Large intestine (tissue), 3 donors: ENCODE results near the gene SPRY1. TPM values are rescaled to one million over a fixed set of nuclear protein-coding genes. Genes with fewer than 3 reads are reported as not detected.

Experiments used
- DNase-seq, 2 donors: peaks; one replicate each; pipeline versions ENCODE4 v3.0.0 to v3.0.0-alpha.2; 2013
- H3K27ac ChIP-seq: one replicate; pipeline ENCODE4 v1.5.1; 2013; ENCODE audit warnings: low read length
- H3K27me3 ChIP-seq: 2 replicates; pipeline ENCODE4 v1.6.1; 2013; ENCODE audit warnings: low read length; ENCODE audit not compliant: control insufficient read depth, insufficient read depth
- H3K36me3 ChIP-seq: 2 replicates; pipeline ENCODE4 v1.6.1; 2013; ENCODE audit warnings: low read length; ENCODE audit not compliant: control insufficient read depth, insufficient read depth
- H3K4me1 ChIP-seq: one replicate; pipeline ENCODE4 v1.6.1; 2013; ENCODE audit warnings: low read length; ENCODE audit not compliant: control insufficient read depth, insufficient read depth
- H3K4me3 ChIP-seq: one replicate; pipeline ENCODE4 v1.5.1; 2013; ENCODE audit warnings: low read length
- H3K9me3 ChIP-seq: one replicate; pipeline ENCODE4 v1.6.1; 2013; ENCODE audit warnings: mild to moderate bottlenecking, low read depth, low read length, moderate library complexity; ENCODE audit not compliant: control insufficient read depth
- WGBS: methylation state at CpG from one replicate; pipeline ENCODE4 v1.1.5; 2013; ENCODE audit warnings: low lambda C conversion rate; ENCODE audit not compliant: insufficient coverage; 5-methylcytosine and 5-hydroxymethylcytosine counted together
- polyA plus RNA-seq: library from polyadenylated mRNA; unstranded; fragments of 120-200 nt; gene quantifications from one replicate; pipeline ENCODE4 v1.2.1, GENCODE V29; 2013

SPRY1 gene
- polyA plus RNA-seq, 1 donor, result 97.7 TPM

GRCh38 chr4:123397144-123398065 lies 810 bp downstream of the SPRY1 start:
- no CpG with 5 or more reads among the region's 85 CpGs for WGBS

GRCh38 chr4:123398066-123398852 lies 1.7 kb downstream of the SPRY1 start:
- Histone ChIP-seq H3K27ac (peak overlapping the region; percentile 96), H3K27me3 (no peaks in the 10 kb centered on the region), H3K36me3 (peaks cover 21% of the 10 kb centered on the region), H3K9me3 (peaks cover 4% of the 10 kb centered on the region), H3K4me1 (peaks cover 20% of the 10 kb centered on the region), H3K4me3 (peak overlapping the region; percentile 83)
- no CpG with 5 or more reads among the region's 94 CpGs for WGBS
- peak; percentile 61 to 81 for DNase-seq

More at GRCh38 chr4:123397144-123398065, 810 bp downstream of the SPRY1 start:
- Histone ChIP-seq H3K27me3 (no peaks in the 10 kb centered on the region), H3K4me1 (peaks cover 13% of the 10 kb centered on the region), H3K36me3 (peaks cover 13% of the 10 kb centered on the region), H3K27ac (peak overlapping the region; percentile 94), H3K4me3 (peak overlapping the region; percentile 77), H3K9me3 (peaks cover 4% of the 10 kb centered on the region)
- DNase-seq, result peak; percentile 49 to 84

GRCh38 chr4:123398853-123399626 lies 2.4 kb downstream of the SPRY1 start:
- Histone ChIP-seq H3K4me1 (peaks cover 20% of the 10 kb centered on the region), H3K4me3 (peak overlapping the region; percentile 83), H3K9me3 (peaks cover 4% of the 10 kb centered on the region), H3K27me3 (no peaks in the 10 kb centered on the region), H3K27ac (peak overlapping the region; percentile 96), H3K36me3 (peaks cover 22% of the 10 kb centered on the region)
- WGBS, result no CpG with 5 or more reads among the region's 41 CpGs
- DNase-seq, result peak; percentile 64 to 84

- Histone ChIP-seq H3K27ac (peak overlapping the region; percentile 96), H3K27me3 (no peaks in the 10 kb centered on the region), H3K36me3 (peaks cover 25% of the 10 kb centered on the region), H3K4me1 (peaks cover 20% of the 10 kb centered on the region), H3K9me3 (peaks cover 4% of the 10 kb centered on the region), H3K4me3 (peak overlapping the region; percentile 83)
- WGBS, result 4% methylated on average over 6 of the region's 22 CpGs
- peak in 1 of 2 donors; percentile 66 for DNase-seq
These were observed 3.2 kb downstream of the SPRY1 start for GRCh38 chr4:123399627-123400358.

- peak overlapping the region; percentile 83 for H3K4me3 ChIP-seq
- 83% methylated on average over 1 of the region's 9 CpGs for WGBS
- DNase-seq, result peak in 1 of 2 donors; percentile 44
- no peaks in the 10 kb centered on the region for H3K27me3 ChIP-seq
- H3K27ac ChIP-seq, result peak overlapping the region; percentile 96
- H3K36me3 ChIP-seq, result peaks cover 29% of the 10 kb centered on the region
- H3K4me1 ChIP-seq, result peaks cover 20% of the 10 kb centered on the region
- H3K9me3 ChIP-seq, result peaks cover 4% of the 10 kb centered on the region
These were observed 4.9 kb downstream of the SPRY1 start for GRCh38 chr4:123401271-123402120.

GRCh38 chr4:123402121-123402465 lies 5.5 kb downstream of the SPRY1 start:
- no peak for DNase-seq
- Histone ChIP-seq H3K36me3 (peaks cover 29% of the 10 kb centered on the region), H3K27me3 (no peaks in the 10 kb centered on the region), H3K9me3 (peaks cover 4% of the 10 kb centered on the region), H3K27ac (peak overlapping the region; percentile 96), H3K4me1 (peaks cover 20% of the 10 kb centered on the region), H3K4me3 (peak overlapping the region; percentile 83)
- no CpG with 5 or more reads among the region's 3 CpGs for WGBS

GRCh38 chr4:123403080-123403604 lies 6.5 kb downstream of the SPRY1 start:
- no peaks in the 10 kb centered on the region for H3K9me3 ChIP-seq
- no peaks in the 10 kb centered on the region for H3K27me3 ChIP-seq
- H3K4me3 ChIP-seq, result no peak overlapping the region
- H3K27ac ChIP-seq, result no peak overlapping the region
- peaks cover 20% of the 10 kb centered on the region for H3K4me1 ChIP-seq
- no peak for DNase-seq
- WGBS, result 100% methylated on average over 1 of the region's 3 CpGs
- peaks cover 29% of the 10 kb centered on the region for H3K36me3 ChIP-seq

GRCh38 chr4:123404533-123404932 lies 7.9 kb downstream of the SPRY1 start:
- DNase-seq, result no peak
- no peak overlapping the region for H3K4me3 ChIP-seq
- H3K4me1 ChIP-seq, result peaks cover 20% of the 10 kb centered on the region
- H3K27me3 ChIP-seq, result no peaks in the 10 kb centered on the region
- H3K36me3 ChIP-seq, result peaks cover 29% of the 10 kb centered on the region
- 93% methylated on average over 2 of the region's 4 CpGs for WGBS
- H3K27ac ChIP-seq, result no peak overlapping the region
- H3K9me3 ChIP-seq, result no peaks in the 10 kb centered on the region
